Liver (tissue), 9 donors: ENCODE measurements around the gene PLP1. TPM values are rescaled to one million over a fixed set of nuclear protein-coding genes. Genes with fewer than 3 reads are reported as not detected.

ENCODE experiments used
- DNase-seq: peaks from one replicate; pipeline ENCODE4 v3.0.0-alpha.2; 2017; ENCODE audit warnings: low spot score
- H3K27ac ChIP-seq, 2 donors: one replicate each; pipeline ENCODE4 v1.7.0; 2013; ENCODE audit warnings: inconsistent platforms in 2 of 2, low read length in 2 of 2, control low read depth in 1 of 2, low read depth in 1 of 2, mild to moderate bottlenecking in 1 of 2
- H3K27me3 ChIP-seq, 4 donors: one replicate each; pipeline versions ENCODE4 v1.6.1 to v1.7.0; 2013; ENCODE audit warnings: low read length in 3 of 4, inconsistent platforms in 1 of 4, mild to moderate bottlenecking in 1 of 4, moderate library complexity in 1 of 4; ENCODE audit not compliant: control insufficient read depth in 4 of 4, insufficient read depth in 4 of 4
- H3K36me3 ChIP-seq, 4 donors: one replicate each; pipeline versions ENCODE4 v1.6.1 to v1.7.0; 2013; ENCODE audit warnings: low read length in 3 of 4, mild to moderate bottlenecking in 3 of 4, low read depth in 1 of 4, moderate library complexity in 1 of 4; ENCODE audit not compliant: control insufficient read depth in 4 of 4, insufficient read depth in 3 of 4
- H3K4me1 ChIP-seq, 4 donors: one replicate each; pipeline versions ENCODE4 v1.6.1 to v1.7.0; 2013; ENCODE audit warnings: low read length in 3 of 4, mild to moderate bottlenecking in 3 of 4, moderate library complexity in 1 of 4; ENCODE audit not compliant: control insufficient read depth in 4 of 4, insufficient read depth in 4 of 4
- H3K4me3 ChIP-seq, 3 donors: one replicate each; pipeline versions ENCODE4 v1.6.1 to v1.7.0; 2013; ENCODE audit warnings: low read length in 3 of 3, control low read depth in 1 of 3, low read depth in 1 of 3, mild to moderate bottlenecking in 1 of 3
- H3K9ac ChIP-seq, 2 donors: one replicate each; pipeline ENCODE4 v1.7.0; 2013; ENCODE audit warnings: low read length in 2 of 2, mild to moderate bottlenecking in 2 of 2, moderate library complexity in 2 of 2, control low read depth in 1 of 2, low read depth in 1 of 2
- H3K9me3 ChIP-seq, 4 donors: one replicate each; pipeline versions ENCODE4 v1.6.1 to v1.7.0; 2013; ENCODE audit warnings: low read length in 3 of 4; ENCODE audit not compliant: control insufficient read depth in 4 of 4
- ATF3 ChIP-seq: IDR thresholded peaks from 2 replicates; pipeline ENCODE4 v1.6.1; 2016; ENCODE audit warnings: antibody characterized with exemption
- EGR1 ChIP-seq, 2 donors: IDR thresholded peaks; 2 replicates each; pipeline ENCODE4 v1.6.1; 2016 to 2018; ENCODE audit warnings: antibody characterized with exemption in 2 of 2, low read depth in 2 of 2
- FOXA1 ChIP-seq: IDR thresholded peaks from 2 replicates; pipeline ENCODE4 v1.6.1; 2016; ENCODE audit warnings: antibody characterized with exemption
- FOXA2 ChIP-seq: IDR thresholded peaks from 2 replicates; pipeline ENCODE4 v1.6.1; 2016; ENCODE audit warnings: antibody characterized with exemption
- GABPA ChIP-seq, 2 donors: IDR thresholded peaks in 1 of 2; conservative IDR thresholded peaks in 1 of 2; 2 replicates each; pipeline ENCODE4 v1.6.1; 2016; ENCODE audit warnings: antibody characterized with exemption in 2 of 2, mild to moderate bottlenecking in 1 of 2, moderate library complexity in 1 of 2
- HNF4A ChIP-seq, 2 donors: conservative IDR thresholded peaks; 2 replicates each; pipeline ENCODE4 v1.6.1; 2016; ENCODE audit warnings: antibody characterized with exemption in 2 of 2, mild to moderate bottlenecking in 2 of 2
- JUND ChIP-seq, 2 donors: IDR thresholded peaks; 2 replicates each; pipeline ENCODE4 v1.6.1; 2016; ENCODE audit warnings: antibody characterized with exemption in 2 of 2
- MAX ChIP-seq: IDR thresholded peaks from 2 replicates; pipeline ENCODE4 v1.6.1; 2016; ENCODE audit warnings: antibody characterized with exemption
- NR2F2 ChIP-seq: IDR thresholded peaks from 2 replicates; pipeline ENCODE4 v1.6.1; 2016; ENCODE audit warnings: antibody characterized with exemption
- RAD21 ChIP-seq, 2 donors: IDR thresholded peaks; 2 replicates each; pipeline ENCODE4 v1.6.1; 2016; ENCODE audit warnings: antibody characterized with exemption in 2 of 2, mild to moderate bottlenecking in 2 of 2
- RXRA ChIP-seq, 2 donors: IDR thresholded peaks; 2 replicates each; pipeline ENCODE4 v1.6.1; 2017 to 2018; ENCODE audit warnings: antibody characterized with exemption in 2 of 2, mild to moderate bottlenecking in 1 of 2
- SP1 ChIP-seq: IDR thresholded peaks from 2 replicates; pipeline ENCODE4 v1.6.1; 2018; ENCODE audit warnings: antibody characterized with exemption, mild to moderate bottlenecking
- YY1 ChIP-seq: IDR thresholded peaks from 2 replicates; pipeline ENCODE4 v1.6.1; 2016; ENCODE audit warnings: antibody characterized with exemption, mild to moderate bottlenecking
- ZBTB33 ChIP-seq: IDR thresholded peaks from 2 replicates; pipeline ENCODE4 v1.6.1; 2016; ENCODE audit warnings: antibody characterized with exemption
- WGBS: extraction: QIAGEN DNeasy Blood & Tissue Kit; methylation state at CpG from one replicate; pipeline ENCODE4 v1.1.7; 2013; 5-methylcytosine and 5-hydroxymethylcytosine counted together
- polyA plus RNA-seq, 2 donors: library from polyadenylated mRNA; stranded (reverse) in 1 of 2; unstranded in 1 of 2; fragments of 200-250 nt in 1 of 2; fragments of >200 nt in 1 of 2; fragmentation: Nextera tagmentation in 1 of 2; extraction: Ambion mirVana in 1 of 2; gene quantifications; one replicate each; pipeline versions ENCODE4 v1.2.1 to v1.2.3, GENCODE V29; 2013 to 2015
- total RNA-seq, 2 donors: library from RNA; depleted of rRNA; stranded (reverse); fragments of >200 nt; gene quantifications; one replicate each; pipeline ENCODE4 v1.2.3, GENCODE V29; 2014
- donor health status: healthy.
- donor health status: healthy.
- donor health status: healthy.
- donor health status: healthy.
- donor health status: healthy.

PLP1 gene
- total and polyA plus RNA-seq, 4 donors = 0.09 to 0.81 (median 0.45) TPM

- no peak for TF ChIP-seq EGR1 (IDR thresholded peaks at IDR 0.05; ENCODE audit: low read depth in 2 of 2)
- no peak for TF ChIP-seq YY1
- TF ChIP-seq FOXA2 = no peak
- no peak for TF ChIP-seq ATF3
- no peak for TF ChIP-seq MAX
- no peak for TF ChIP-seq FOXA1
- no peak for TF ChIP-seq HNF4A (conservative IDR thresholded peaks at IDR 0.05)
- no peak for TF ChIP-seq SP1
- no peak for TF ChIP-seq JUND (IDR thresholded peaks at IDR 0.05)
These were observed 42.4 kb upstream of the PLP1 start (continued) for GRCh38 chrX:103734125-103734760.

- Histone ChIP-seq H3K9me3 (no peaks in the 10 kb centered on the region), H3K4me1 (no peaks in the 10 kb centered on the region), H3K36me3 (no peaks in the 10 kb centered on the region), H3K27me3 (no peaks in the 10 kb centered on the region), H3K27ac (no peak overlapping the region), H3K4me3 (no peak overlapping the region), H3K9ac (no peak overlapping the region)
- TF ChIP-seq YY1 (no peak), NR2F2 (no peak), ZBTB33 (no peak), GABPA (IDR thresholded peaks at IDR 0.05 in 1 of 2, conservative IDR thresholded peaks at IDR 0.05 in 1 of 2) (no peak), ATF3 (no peak), JUND (IDR thresholded peaks at IDR 0.05) (no peak), FOXA2 (no peak), HNF4A (conservative IDR thresholded peaks at IDR 0.05) (no peak), RXRA (IDR thresholded peaks at IDR 0.05) (no peak), EGR1 (IDR thresholded peaks at IDR 0.05; ENCODE audit: low read depth in 2 of 2) (no peak)
- no peak for DNase-seq
These were observed 38.9 kb upstream of the PLP1 start for GRCh38 chrX:103737696-103738095.

- Histone ChIP-seq H3K9ac (no peak overlapping the region), H3K27ac (no peak overlapping the region), H3K36me3 (no peaks in the 10 kb centered on the region), H3K27me3 (no peaks in the 10 kb centered on the region), H3K9me3 (no peaks in the 10 kb centered on the region), H3K4me3 (no peak overlapping the region), H3K4me1 (no peaks in the 10 kb centered on the region)
- TF ChIP-seq YY1 (no peak), FOXA1 (no peak), MAX (no peak), ZBTB33 (no peak), EGR1 (IDR thresholded peaks at IDR 0.05; ENCODE audit: low read depth in 2 of 2) (no peak), FOXA2 (no peak), RAD21 (IDR thresholded peaks at IDR 0.05) (no peak), GABPA (IDR thresholded peaks at IDR 0.05 in 1 of 2, conservative IDR thresholded peaks at IDR 0.05 in 1 of 2) (no peak)
- 97% methylated on average over 1 of the region's 1 CpG for WGBS
- DNase-seq = no peak
These were observed 37.2 kb upstream of the PLP1 start for GRCh38 chrX:103739421-103739820.
